Measurements from ENCODE around the gene MYLK2. TPM values are rescaled to one million over a fixed set of nuclear protein-coding genes. Genes with fewer than 3 reads are reported as not detected.

The MYLK2 gene
- total and polyA plus RNA-seq, 10 of the 15 experiments (the other 5 are each of a cell fraction or from before 2014, with no cell fraction given) = 0.04 to 0.67 (median 0.18) TPM; not detected in 1

- SMC1A ChIA-PET (ENCODE audit: uncharacterized antibody, unreplicated experiment) = interaction anchor here (0.7 to 2.9 kb wide), 4 partner anchors 11 to 256 kb away, joined by 3 to 13 read pairs (median 4); no protein-coding TSS in a partner anchor
- POLR2A ChIA-PET = no interaction called here
- Histone ChIP-seq H4K20me1 (ENCODE audit: control insufficient read depth, insufficient read depth) (no peaks in the 10 kb centered on the region), H3K27me3 (replicated peaks in 1 of 2; ENCODE audit: control insufficient read depth in 2 of 2, insufficient read depth in 2 of 2, low read length in 1 of 2) (no peaks in the 10 kb centered on the region), H2AFZ (ENCODE audit: control insufficient read depth, low read depth, low read length) (no peak overlapping the region), H3K9me3 (replicated peaks; ENCODE audit: control insufficient read depth, insufficient read depth, low read length) (no peaks in the 10 kb centered on the region), H3K79me2 (ENCODE audit: control insufficient read depth, insufficient read depth, low read length) (no peaks in the 10 kb centered on the region), H3K4me3 (no peak overlapping the region), H3K36me3 (ENCODE audit: control insufficient read depth in 2 of 2, insufficient read depth in 2 of 2, low read length in 1 of 2) (no peaks in the 10 kb centered on the region; a peak in 1 of 4 replicates), H3K27ac (ENCODE audit: control insufficient read depth, insufficient read depth) (no peak overlapping the region), H3K4me1 (ENCODE audit: control insufficient read depth, insufficient read depth, low read length) (peaks cover 8% of the 10 kb centered on the region; the same call in 1 of the 2 replicates), H3K4me2 (ENCODE audit: control insufficient read depth, insufficient read depth) (no peak overlapping the region; the same call in 1 of the 2 replicates), H3K9ac (ENCODE audit: control insufficient read depth, insufficient read depth, low read length) (no peak overlapping the region)
- RAD21 ChIA-PET (ENCODE audit: unreplicated experiment) = no interaction called here
- BruUV-seq (replicated peaks) = no TSS peak
- peak; percentile 88 for ATAC-seq
- peak; percentile 23 for DNase-seq (ENCODE audit: low read depth, low spot score)
- FAIRE-seq = peak; percentile 41
- intact Hi-C loops (cut with micrococcal nuclease; ENCODE audit: unreplicated experiment) (no loop called here), in situ Hi-C loops (cut with MboI) (no loop called here)
- CTCF ChIA-PET = interaction anchor here (1.3 to 5.7 kb wide), 4 partner anchors 11 to 59 kb away, joined by 3 to 37 read pairs (median 24); no protein-coding TSS in a partner anchor
- WGBS (ENCODE audit: insufficient coverage, insufficient replicate concordance, low lambda C conversion rate, missing lambda C conversion rate) = 10% methylated on average over 14 of the region's 14 CpGs
- TF ChIP-seq FOXK2 (IDR thresholded peaks at IDR 0.05) (0 out of 2 replicates have a peak, but pooled peaks have one; percentile 40), BCL11A (IDR thresholded peaks at IDR 0.05; ENCODE audit: low read depth, low read length) (0 out of 2 replicates have a peak, but pooled peaks have one; percentile 23), RELA (IDR thresholded peaks at IDR 0.05; ENCODE audit: borderline replicate concordance, partially characterized antibody) (no peak), NR2C2 (IDR thresholded peaks at IDR 0.05; ENCODE audit: borderline replicate concordance, control insufficient read depth, insufficient read length, low read depth) (no peak), CBFB (IDR thresholded peaks at IDR 0.05; ENCODE audit: low read depth) (no peak), HDAC6 (IDR thresholded peaks at IDR 0.05; ENCODE audit: unreplicated experiment) (no peak), TCF12 (IDR thresholded peaks at IDR 0.05; ENCODE audit: low read depth, low read length) (peak; percentile 75; the same call in 1 of the 2 replicates), SREBF2 (IDR thresholded peaks at IDR 0.05; ENCODE audit: low read length) (no peak), POLR2AphosphoS2 (IDR thresholded peaks at IDR 0.05; ENCODE audit: low read depth, low read length) (no peak), TAF1 (IDR thresholded peaks at IDR 0.05; ENCODE audit: borderline replicate concordance, low read depth, low read length) (no peak), MTA2 (IDR thresholded peaks at IDR 0.05; ENCODE audit: low read depth) (0 out of 2 replicates have a peak, but pooled peaks have one; percentile 20), DPF2 (IDR thresholded peaks at IDR 0.05) (peak; percentile 60; the same call in 1 of the 2 replicates), SMAD1 (IDR thresholded peaks at IDR 0.05; ENCODE audit: low read depth, partially characterized antibody) (no peak), PKNOX1 (IDR thresholded peaks at IDR 0.05) (no peak), BHLHE40 (IDR thresholded peaks at IDR 0.05; ENCODE audit: borderline replicate concordance in 1 of 2, low read depth in 2 of 2, low read length in 1 of 2) (peak in 1 of 2 experiments; percentile 43; a peak in 2 of 4 replicates), ZNF217 (IDR thresholded peaks at IDR 0.05) (peak; percentile 54; the same call in 1 of the 2 replicates), ATF7 (IDR thresholded peaks at IDR 0.05; ENCODE audit: low read depth) (peak; percentile 45; the same call in 1 of the 2 replicates), TCF3 (IDR thresholded peaks at IDR 0.05; ENCODE audit: borderline replicate concordance, insufficient read depth, low read depth, low read length) (peak; percentile 68; the same call in 1 of the 2 replicates), MXI1 (IDR thresholded peaks at IDR 0.05; ENCODE audit: low read depth, low read length) (no peak), MLLT1 (IDR thresholded peaks at IDR 0.05) (0 out of 2 replicates have a peak, but pooled peaks have one; percentile 22), RUNX3 (IDR thresholded peaks at IDR 0.05; ENCODE audit: low read length) (peak; percentile 80), NR2F1 (conservative IDR thresholded peaks at IDR 0.05) (0 out of 2 replicates have a peak, but pooled peaks have one; percentile 43), CHD2 (IDR thresholded peaks at IDR 0.05; ENCODE audit: borderline replicate concordance, low read depth, low read length) (peak; percentile 53; the same call in 1 of the 2 replicates)
Observed at GRCh38 chr20:31835977-31836852, 17.1 kb downstream of the MYLK2 start.

All from GM12878 (cell line).